ENCODE results near the gene BPIFB3. TPM values are rescaled to one million over a fixed set of nuclear protein-coding genes. Genes with fewer than 3 reads are reported as not detected.
A peak's percentile ranks its signal among the peaks of the same experiment; 100 is the strongest.

The BPIFB3 gene
- total and polyA plus RNA-seq, 2 of the 13 experiments (the other 11 are each of a cell fraction or from before 2014, with no cell fraction given) = 0.09 TPM; not detected in 1

DNA sequence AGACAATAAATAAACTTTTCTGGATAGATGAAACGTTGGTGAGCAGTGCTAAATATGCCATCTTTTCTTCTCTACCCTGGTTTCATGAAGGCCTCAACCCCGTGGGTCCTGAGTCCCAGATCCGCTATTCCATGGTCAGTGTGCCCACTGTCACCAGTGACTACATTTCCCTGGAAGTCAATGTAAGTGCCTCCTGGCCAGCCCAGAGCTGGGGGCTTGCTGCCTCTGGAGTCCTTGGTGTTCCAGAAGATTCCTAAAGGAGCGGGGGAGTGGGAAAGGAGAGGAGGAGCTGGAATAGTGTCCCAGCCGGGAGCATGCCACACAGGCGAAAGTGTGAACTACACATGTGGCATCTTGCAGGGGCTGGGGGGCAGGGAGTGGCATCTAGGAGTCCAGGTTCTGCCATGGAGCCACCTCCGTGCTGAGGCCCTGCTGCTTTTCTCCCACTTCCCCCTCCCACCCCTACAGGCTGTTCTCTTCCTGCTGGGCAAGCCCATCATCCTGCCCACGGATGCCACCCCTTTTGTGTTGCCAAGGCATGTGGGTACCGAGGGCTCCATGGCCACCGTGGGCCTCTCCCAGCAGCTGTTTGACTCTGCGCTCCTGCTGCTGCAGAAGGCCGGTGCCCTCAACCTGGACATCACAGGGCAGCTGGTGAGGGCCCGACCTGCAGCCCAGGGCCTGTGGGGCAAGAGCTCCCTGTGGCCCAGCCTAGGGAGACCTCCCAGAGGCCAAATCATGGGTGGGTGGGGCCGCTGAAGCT is 35.4 kb upstream of the BPIFB3 start:
- DNase-seq (ENCODE audit: low spot score) (no peak), ATAC-seq (no peak), FAIRE-seq (no peak)
- in situ Hi-C loops (cut with HindIII; ENCODE audit: extremely low pct_ligation_motif_present, low pct_unique_long_range_greater_than_20kb) (no loop called here), intact Hi-C loops (cut with micrococcal nuclease; ENCODE audit: unreplicated experiment) (no loop called here)
- Histone ChIP-seq H3K9me3 (ENCODE audit: low read length) (no peaks in the 10 kb centered on the region), H3K4me1 (ENCODE audit: insufficient read depth, low read length) (no peaks in the 10 kb centered on the region), H3K4me3 (replicated peaks in 1 of 3; ENCODE audit: insufficient read depth in 1 of 3, low read depth in 2 of 3, low read length in 3 of 3) (no peak overlapping the region), H3K36me3 (replicated peaks in 1 of 2; ENCODE audit: control insufficient read depth in 1 of 2, insufficient read depth in 2 of 2, low read length in 2 of 2) (peaks cover 58 to 95% of the 10 kb centered on the region in 2 experiments), H3K27ac (ENCODE audit: extremely low read length, insufficient read depth, low read length) (no peak overlapping the region), H4K20me1 (ENCODE audit: insufficient read depth, low read length) (peaks cover 34% of the 10 kb centered on the region; the same call in 1 of the 2 replicates), H2AFZ (ENCODE audit: low read length) (no peak overlapping the region), H3K27me3 (ENCODE audit: control insufficient read depth in 1 of 2, insufficient read depth in 2 of 2, low read length in 2 of 2) (no peaks in the 10 kb centered on the region), H3K79me2 (ENCODE audit: insufficient read depth, low read length) (no peaks in the 10 kb centered on the region), H3K4me2 (ENCODE audit: low read depth, low read length) (no peak overlapping the region), H3K9ac (ENCODE audit: insufficient read depth, low read depth, low read length) (no peak overlapping the region)
- POLR2A ChIA-PET = interaction anchor here (1.5 to 2.8 kb wide), 2 partner anchors 10 to 12 kb away, joined by 3 to 9 read pairs; no protein-coding TSS in a partner anchor
- CTCF ChIA-PET (ENCODE audit: low intra/inter-chr PET ratio, low total read pairs) = no interaction called here
- BruUV-seq (replicated peaks) = no TSS peak
- 88% methylated on average over 13 of the region's 14 CpGs for WGBS (ENCODE audit: low lambda C conversion rate)
- TF ChIP-seq BCL3 (CRISPR knock-in tag; IDR thresholded peaks at IDR 0.05) (0 out of 2 replicates have a peak, but pooled peaks have one; percentile 14), ZNF816 (CRISPR knock-in tag; IDR thresholded peaks at IDR 0.05; ENCODE audit: borderline replicate concordance) (no peak), GABPB1 (CRISPR knock-in tag; IDR thresholded peaks at IDR 0.05) (0 out of 2 replicates have a peak, but pooled peaks have one; percentile 4), RARA (CRISPR knock-in tag; IDR thresholded peaks at IDR 0.05) (no peak), ZNF883 (CRISPR knock-in tag; IDR thresholded peaks at IDR 0.05; ENCODE audit: not compliant biosample characterization) (no peak), POLR2G (IDR thresholded peaks at IDR 0.05; ENCODE audit: low read depth, low read length) (peak; percentile 52), MTA1 (CRISPR knock-in tag; IDR thresholded peaks at IDR 0.05; ENCODE audit: borderline replicate concordance) (peak; percentile 18; the same call in 1 of the 2 replicates), AGO2 (optimal IDR thresholded peaks at IDR 0.05; ENCODE audit: low read depth, low read length) (peak; percentile 99), RBFOX2 (IDR thresholded peaks at IDR 0.05; ENCODE audit: low read depth, low read length) (peak; percentile 94), AGO1 (IDR thresholded peaks at IDR 0.05; ENCODE audit: low read depth, low read length, poor library complexity, severe bottlenecking) (peak; percentile 64), JUN (CRISPR knock-in tag; IDR thresholded peaks at IDR 0.05) (no peak), ZNF160 (CRISPR knock-in tag; IDR thresholded peaks at IDR 0.05) (no peak), ERF (CRISPR knock-in tag; IDR thresholded peaks at IDR 0.05) (peak; percentile 21; the same call in 1 of the 2 replicates), ZNF205 (CRISPR knock-in tag; IDR thresholded peaks at IDR 0.05) (no peak), TAF1 (CRISPR knock-in tag; IDR thresholded peaks at IDR 0.05) (0 out of 2 replicates have a peak, but pooled peaks have one; percentile 16), ZNF12 (CRISPR knock-in tag; IDR thresholded peaks at IDR 0.05) (no peak)
- TF ChIP-seq, protein P1, sequence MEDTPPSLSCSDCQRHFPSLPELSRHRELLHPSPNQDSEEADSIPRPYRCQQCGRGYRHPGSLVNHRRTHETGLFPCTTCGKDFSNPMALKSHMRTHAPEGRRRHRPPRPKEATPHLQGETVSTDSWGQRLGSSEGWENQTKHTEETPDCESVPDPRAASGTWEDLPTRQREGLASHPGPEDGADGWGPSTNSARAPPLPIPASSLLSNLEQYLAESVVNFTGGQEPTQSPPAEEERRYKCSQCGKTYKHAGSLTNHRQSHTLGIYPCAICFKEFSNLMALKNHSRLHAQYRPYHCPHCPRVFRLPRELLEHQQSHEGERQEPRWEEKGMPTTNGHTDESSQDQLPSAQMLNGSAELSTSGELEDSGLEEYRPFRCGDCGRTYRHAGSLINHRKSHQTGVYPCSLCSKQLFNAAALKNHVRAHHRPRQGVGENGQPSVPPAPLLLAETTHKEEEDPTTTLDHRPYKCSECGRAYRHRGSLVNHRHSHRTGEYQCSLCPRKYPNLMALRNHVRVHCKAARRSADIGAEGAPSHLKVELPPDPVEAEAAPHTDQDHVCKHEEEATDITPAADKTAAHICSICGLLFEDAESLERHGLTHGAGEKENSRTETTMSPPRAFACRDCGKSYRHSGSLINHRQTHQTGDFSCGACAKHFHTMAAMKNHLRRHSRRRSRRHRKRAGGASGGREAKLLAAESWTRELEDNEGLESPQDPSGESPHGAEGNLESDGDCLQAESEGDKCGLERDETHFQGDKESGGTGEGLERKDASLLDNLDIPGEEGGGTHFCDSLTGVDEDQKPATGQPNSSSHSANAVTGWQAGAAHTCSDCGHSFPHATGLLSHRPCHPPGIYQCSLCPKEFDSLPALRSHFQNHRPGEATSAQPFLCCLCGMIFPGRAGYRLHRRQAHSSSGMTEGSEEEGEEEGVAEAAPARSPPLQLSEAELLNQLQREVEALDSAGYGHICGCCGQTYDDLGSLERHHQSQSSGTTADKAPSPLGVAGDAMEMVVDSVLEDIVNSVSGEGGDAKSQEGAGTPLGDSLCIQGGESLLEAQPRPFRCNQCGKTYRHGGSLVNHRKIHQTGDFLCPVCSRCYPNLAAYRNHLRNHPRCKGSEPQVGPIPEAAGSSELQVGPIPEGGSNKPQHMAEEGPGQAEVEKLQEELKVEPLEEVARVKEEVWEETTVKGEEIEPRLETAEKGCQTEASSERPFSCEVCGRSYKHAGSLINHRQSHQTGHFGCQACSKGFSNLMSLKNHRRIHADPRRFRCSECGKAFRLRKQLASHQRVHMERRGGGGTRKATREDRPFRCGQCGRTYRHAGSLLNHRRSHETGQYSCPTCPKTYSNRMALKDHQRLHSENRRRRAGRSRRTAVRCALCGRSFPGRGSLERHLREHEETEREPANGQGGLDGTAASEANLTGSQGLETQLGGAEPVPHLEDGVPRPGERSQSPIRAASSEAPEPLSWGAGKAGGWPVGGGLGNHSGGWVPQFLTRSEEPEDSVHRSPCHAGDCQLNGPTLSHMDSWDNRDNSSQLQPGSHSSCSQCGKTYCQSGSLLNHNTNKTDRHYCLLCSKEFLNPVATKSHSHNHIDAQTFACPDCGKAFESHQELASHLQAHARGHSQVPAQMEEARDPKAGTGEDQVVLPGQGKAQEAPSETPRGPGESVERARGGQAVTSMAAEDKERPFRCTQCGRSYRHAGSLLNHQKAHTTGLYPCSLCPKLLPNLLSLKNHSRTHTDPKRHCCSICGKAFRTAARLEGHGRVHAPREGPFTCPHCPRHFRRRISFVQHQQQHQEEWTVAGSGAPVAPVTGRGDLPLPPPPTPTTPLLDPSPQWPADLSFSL (CRISPR knock-in tag; IDR thresholded peaks at IDR 0.05) = 0 out of 2 replicates have a peak, but pooled peaks have one; percentile 23
